ENCODE results near the gene ZSCAN10. TPM values are rescaled to one million over a fixed set of nuclear protein-coding genes. Genes with fewer than 3 reads are reported as not detected.

Gene ZSCAN10
- total RNA-seq, 1 experiment from 2014 or later: 207 TPM

DNA sequence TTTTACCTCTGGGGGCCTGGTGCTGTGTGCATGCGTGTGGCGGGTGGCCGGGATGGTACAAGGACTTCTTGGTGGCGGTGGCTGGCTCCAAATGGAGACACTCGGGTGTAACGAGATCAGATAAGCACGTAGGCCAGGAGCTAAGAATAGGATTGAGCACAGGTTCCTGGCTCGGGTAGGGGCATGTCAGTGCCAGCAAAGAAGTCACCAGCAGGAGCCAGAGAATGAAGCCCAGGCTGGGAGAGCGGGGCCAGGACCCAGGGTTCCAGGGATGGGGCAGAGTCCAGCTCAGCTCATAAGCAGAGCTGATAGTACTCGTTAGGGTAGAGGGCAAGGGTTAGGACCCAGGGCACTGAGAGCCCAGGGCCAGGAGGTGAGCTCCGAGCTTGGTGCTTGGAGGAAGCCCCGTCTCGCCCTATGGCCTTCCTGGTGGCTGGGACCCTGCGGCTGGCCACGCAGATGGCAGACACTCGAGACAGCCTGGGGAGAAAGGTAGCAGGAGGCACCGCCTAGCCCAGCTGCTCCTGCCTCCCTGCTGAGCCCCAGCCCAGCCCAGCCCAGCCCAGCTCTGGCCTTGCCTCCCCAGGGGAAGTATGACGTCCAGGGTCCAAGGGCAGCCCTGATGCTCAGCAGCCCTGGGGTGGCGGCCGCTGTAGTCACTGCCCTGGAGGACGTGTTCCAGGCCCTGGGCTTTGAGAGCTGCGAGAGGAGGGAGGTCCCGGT is 44.7 kb upstream of the ZSCAN10 start:
- Histone ChIP-seq H3K4me1 (ENCODE audit: insufficient read depth, low read length) (no peaks in the 10 kb centered on the region), H4K8ac (replicated peaks; ENCODE audit: insufficient read length, low read depth, low read length) (no peak overlapping the region), H3K9ac (ENCODE audit: extremely low read depth, insufficient read length, low read length) (no peak overlapping the region), H3K4ac (ENCODE audit: low read depth, low read length) (no peak overlapping the region), H3K23ac (ENCODE audit: insufficient read length, low read depth, low read length) (no peak overlapping the region), H3K79me2 (ENCODE audit: insufficient read depth, low read length) (no peaks in the 10 kb centered on the region), H4K5ac (ENCODE audit: insufficient read length, low read depth, low read length) (no peak overlapping the region), H2BK120ac (ENCODE audit: low read depth, low read length, poor library complexity, severe bottlenecking) (no peak overlapping the region), H3T11ph (ENCODE audit: low read length) (no peak overlapping the region), H3K14ac (ENCODE audit: insufficient read depth, low read length) (no peak overlapping the region; the same call in 1 of the 2 replicates), H2AFZ (ENCODE audit: low read length) (no peak overlapping the region), H3K23me2 (ENCODE audit: insufficient read length, low read depth, low read length, poor library complexity, severe bottlenecking) (no peaks in the 10 kb centered on the region), H3K79me1 (ENCODE audit: insufficient read depth, low read depth, low read length, poor library complexity, severe bottlenecking) (no peaks in the 10 kb centered on the region), H2BK20ac (ENCODE audit: low read depth, low read length, poor library complexity, severe bottlenecking) (no peak overlapping the region), H4K91ac (ENCODE audit: insufficient read length, low read depth, low read length) (no peak overlapping the region), H2BK15ac (ENCODE audit: low read depth, low read length) (no peak overlapping the region), H3K9me3 (ENCODE audit: control insufficient read depth, low read depth, low read length) (no peaks in the 10 kb centered on the region), H3K27ac (ENCODE audit: insufficient read length, low read depth, low read length) (no peak overlapping the region), H3K18ac (ENCODE audit: insufficient read length, low read depth, low read length) (no peak overlapping the region), H3K27me3 (ENCODE audit: insufficient read depth, low read length) (no peaks in the 10 kb centered on the region), H2BK5ac (ENCODE audit: insufficient read length, low read length) (no peak overlapping the region), H3K4me2 (ENCODE audit: insufficient read depth, insufficient read length, low read length) (no peak overlapping the region), H4K20me1 (ENCODE audit: control insufficient read depth, insufficient read depth, insufficient read length) (no peaks in the 10 kb centered on the region), H2AK5ac (ENCODE audit: insufficient read length, low read length) (no peak overlapping the region), H2BK12ac (ENCODE audit: insufficient read length, low read depth, low read length) (no peak overlapping the region), H3K56ac (ENCODE audit: insufficient read length, low read depth, low read length) (no peak overlapping the region)
- H3K36me3 Mint-ChIP-seq (ENCODE audit: insufficient read depth in 1 of 3, low read depth in 3 of 3): peaks cover 7 to 20% (median 15%) of the 10 kb centered on the region in 3 experiments; a peak in 5 of 7 replicates
- H3K27me3 Mint-ChIP-seq (ENCODE audit: low read depth): peaks cover 27% of the 10 kb centered on the region
- DNase-seq: no peak
- H3K4me1 Mint-ChIP-seq: peaks cover 0 to 2% of the 10 kb centered on the region in 2 experiments; a peak in 1 of 4 replicates
- H3K9me3 Mint-ChIP-seq: no peaks in the 10 kb centered on the region
- TF ChIP-seq, protein P1, sequence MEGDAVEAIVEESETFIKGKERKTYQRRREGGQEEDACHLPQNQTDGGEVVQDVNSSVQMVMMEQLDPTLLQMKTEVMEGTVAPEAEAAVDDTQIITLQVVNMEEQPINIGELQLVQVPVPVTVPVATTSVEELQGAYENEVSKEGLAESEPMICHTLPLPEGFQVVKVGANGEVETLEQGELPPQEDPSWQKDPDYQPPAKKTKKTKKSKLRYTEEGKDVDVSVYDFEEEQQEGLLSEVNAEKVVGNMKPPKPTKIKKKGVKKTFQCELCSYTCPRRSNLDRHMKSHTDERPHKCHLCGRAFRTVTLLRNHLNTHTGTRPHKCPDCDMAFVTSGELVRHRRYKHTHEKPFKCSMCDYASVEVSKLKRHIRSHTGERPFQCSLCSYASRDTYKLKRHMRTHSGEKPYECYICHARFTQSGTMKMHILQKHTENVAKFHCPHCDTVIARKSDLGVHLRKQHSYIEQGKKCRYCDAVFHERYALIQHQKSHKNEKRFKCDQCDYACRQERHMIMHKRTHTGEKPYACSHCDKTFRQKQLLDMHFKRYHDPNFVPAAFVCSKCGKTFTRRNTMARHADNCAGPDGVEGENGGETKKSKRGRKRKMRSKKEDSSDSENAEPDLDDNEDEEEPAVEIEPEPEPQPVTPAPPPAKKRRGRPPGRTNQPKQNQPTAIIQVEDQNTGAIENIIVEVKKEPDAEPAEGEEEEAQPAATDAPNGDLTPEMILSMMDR (conservative IDR thresholded peaks at IDR 0.05): no peak
- H3K27ac Mint-ChIP-seq: no peak overlapping the region
- no peak overlapping the region for H3K4me3 Mint-ChIP-seq
- WGBS (ENCODE audit: extremely low coverage, insufficient read length, low lambda C conversion rate): no CpG with 5 or more reads among the region's 23 CpGs

Data from H9 (cell line).